GM23338 (cell line): Measurements from ENCODE around the gene MAN2C1. TPM values are rescaled to one million over a fixed set of nuclear protein-coding genes. Genes with fewer than 3 reads are reported as not detected.

Experiments
- ATAC-seq: fragments of 200-7000 bp; cut with Tn5 transposase; 3 replicates; pipeline ENCODE4 v1.9.1; 2020
- DNase-seq: peaks from one replicate; pipeline ENCODE4 v3.0.0-alpha.2; 2015; ENCODE audit warnings: low spot score
- H2AFZ ChIP-seq: fragments of 200-600 bp; sonication (generic); 2 replicates; pipeline ENCODE4 v1.8.0; 2016; ENCODE audit warnings: antibody characterized with exemption, mild to moderate bottlenecking, moderate library complexity
- H3F3A ChIP-seq: fragments of 200-600 bp; sonication (generic); replicated peaks from 2 replicates; pipeline ENCODE4 v1.8.0; 2017; ENCODE audit warnings: antibody characterized with exemption, mixed run types, low read depth
- H3K27ac ChIP-seq: fragments of 200-600 bp; sonication (generic); 2 replicates; pipeline ENCODE4 v1.6.1; 2016; ENCODE audit warnings: low read depth
- H3K27me3 ChIP-seq: fragments of 200-600 bp; sonication (generic); 2 replicates; pipeline ENCODE4 v1.8.0; 2016; ENCODE audit warnings: mild to moderate bottlenecking, mixed run types, moderate library complexity; ENCODE audit not compliant: insufficient read depth
- H3K36me3 ChIP-seq: fragments of 200-600 bp; sonication (generic); 2 replicates; pipeline ENCODE4 v1.8.0; 2016; ENCODE audit warnings: mild to moderate bottlenecking; ENCODE audit not compliant: insufficient read depth
- H3K4me1 ChIP-seq: fragments of 200-600 bp; sonication (generic); 2 replicates; pipeline ENCODE4 v1.8.0; 2016; ENCODE audit warnings: mild to moderate bottlenecking, moderate library complexity; ENCODE audit not compliant: insufficient read depth
- H3K4me2 ChIP-seq: fragments of 200-600 bp; sonication (generic); 2 replicates; pipeline ENCODE4 v1.7.1; 2017; ENCODE audit warnings: mixed run types
- H3K4me3 ChIP-seq: fragments of 200-600 bp; sonication (generic); 2 replicates; pipeline ENCODE4 v1.6.1; 2016; ENCODE audit warnings: mixed run types
- H3K79me2 ChIP-seq: fragments of 200-600 bp; sonication (generic); replicated peaks from 2 replicates; pipeline ENCODE4 v1.8.0; 2017; ENCODE audit warnings: mild to moderate bottlenecking; ENCODE audit not compliant: insufficient read depth
- H3K9me2 ChIP-seq: fragments of 200-600 bp; sonication (generic); 2 replicates; pipeline ENCODE4 v1.8.0; 2017; ENCODE audit not compliant: insufficient read depth
- H4K20me1 ChIP-seq: fragments of 200-600 bp; sonication (generic); replicated peaks from 2 replicates; pipeline ENCODE4 v1.8.0; 2017; ENCODE audit warnings: mild to moderate bottlenecking; ENCODE audit not compliant: insufficient read depth
- H3K27ac Mint-ChIP-seq: 2 replicates; pipeline ENCODE4 v1.8.0; 2020; ENCODE audit warnings: inconsistent platforms, mild to moderate bottlenecking, moderate library complexity, mixed read lengths
- H3K27me3 Mint-ChIP-seq: 3 replicates; pipeline ENCODE4 v1.8.0; 2022; ENCODE audit warnings: low read depth, mild to moderate bottlenecking, moderate library complexity, mixed read lengths, inconsistent platforms; ENCODE audit not compliant: insufficient read depth, poor library complexity
- H3K36me3 Mint-ChIP-seq: 3 replicates; pipeline ENCODE4 v1.8.0; 2021; ENCODE audit warnings: low read depth, mild to moderate bottlenecking, inconsistent platforms, moderate library complexity, mixed read lengths
- H3K4me1 Mint-ChIP-seq: 3 replicates; pipeline ENCODE4 v1.8.0; 2020; ENCODE audit warnings: mild to moderate bottlenecking, inconsistent platforms, mixed read lengths
- H3K4me3 Mint-ChIP-seq: 3 replicates; pipeline ENCODE4 v1.8.0; 2021; ENCODE audit warnings: moderate library complexity, mild to moderate bottlenecking, inconsistent platforms, mixed read lengths
- H3K9me3 Mint-ChIP-seq: 3 replicates; pipeline ENCODE4 v1.8.0; 2020; ENCODE audit warnings: moderate library complexity, mild to moderate bottlenecking, inconsistent platforms, mixed read lengths
- CREB1 ChIP-seq: fragments of 250-450 bp; sonication (Bioruptor Pico); IDR thresholded peaks from 2 replicates; pipeline ENCODE4 v1.5.0; 2020; ENCODE audit warnings: low read depth, mild to moderate bottlenecking, moderate library complexity
- CTCF ChIP-seq, 2 experiments: fragments of 200-600 bp in 1 of 2; sonication (generic) in 1 of 2; conservative IDR thresholded peaks; 2 replicates each; pipeline versions ENCODE4 v1.5.1 to v1.6.1; 2016 to 2017; ENCODE audit warnings: antibody characterized with exemption in 2 of 2, low read depth in 2 of 2, mild to moderate bottlenecking in 2 of 2, moderate library complexity in 1 of 2
- ETS1 ChIP-seq: IDR thresholded peaks from 2 replicates; pipeline ENCODE4 v1.6.1; 2016; ENCODE audit warnings: antibody characterized with exemption
- EZH2 ChIP-seq: fragments of 200-600 bp; sonication (generic); IDR thresholded peaks from one replicate; pipeline ENCODE4 v1.8.0; 2017; ENCODE audit warnings: antibody characterized with exemption, mild to moderate bottlenecking, low read depth; ENCODE audit not compliant: unreplicated experiment
- EZH2phosphoT487 ChIP-seq: fragments of 200-600 bp; sonication (generic); IDR thresholded peaks from one replicate; pipeline ENCODE4 v1.8.1; 2018; ENCODE audit warnings: antibody characterized with exemption; ENCODE audit not compliant: unreplicated experiment
- JUNB ChIP-seq: IDR thresholded peaks from one replicate; pipeline ENCODE4 v1.6.1; 2016; ENCODE audit warnings: antibody characterized with exemption; ENCODE audit not compliant: unreplicated experiment
- NANOG ChIP-seq: IDR thresholded peaks from 2 replicates; pipeline ENCODE4 v1.6.1; 2016; ENCODE audit warnings: antibody characterized with exemption, borderline replicate concordance
- POLR2AphosphoS5 ChIP-seq: IDR thresholded peaks from 2 replicates; pipeline ENCODE4 v1.6.1; 2016; ENCODE audit warnings: antibody characterized with exemption, low read depth
- STAT1 ChIP-seq: IDR thresholded peaks from one replicate; pipeline ENCODE4 v1.6.1; 2016; ENCODE audit warnings: antibody characterized with exemption; ENCODE audit not compliant: unreplicated experiment
- ZNF114 ChIP-seq: fragments of 250-450 bp; sonication (Bioruptor Pico); IDR thresholded peaks from 2 replicates; pipeline ENCODE4 v1.5.0; 2020; ENCODE audit warnings: mild to moderate bottlenecking, moderate library complexity
- ZNF331 ChIP-seq: fragments of 250-450 bp; sonication (Bioruptor Pico); IDR thresholded peaks from 2 replicates; pipeline ENCODE4 v1.5.0; 2020; ENCODE audit warnings: low read depth, mild to moderate bottlenecking, moderate library complexity
- ZNF462 ChIP-seq: fragments of 250-450 bp; sonication (Bioruptor Pico); IDR thresholded peaks from 2 replicates; pipeline ENCODE4 v1.5.0; 2020; ENCODE audit warnings: mild to moderate bottlenecking, moderate library complexity
- polyA plus RNA-seq: library from polyadenylated mRNA; unstranded; fragments of >200 nt; fragmentation: Nextera tagmentation; extraction: Ambion mirVana; gene quantifications from 2 replicates; pipeline ENCODE4 v1.2.1, GENCODE V29; 2016
- total RNA-seq: library from RNA; depleted of rRNA; stranded (reverse); fragments of >200 nt; shearing (Covaris generic); gene quantifications from 2 replicates; pipeline ENCODE4 v1.2.3, GENCODE V29; 2014
- TF ChIP-seq, protein P1 (sequence below): IDR thresholded peaks from one replicate; pipeline ENCODE4 v1.6.1; 2018; ENCODE audit warnings: antibody characterized with exemption; ENCODE audit not compliant: unreplicated experiment

Gene MAN2C1
- total and polyA plus RNA-seq, 2 experiments from 2014 or later, result 42.3 to 129 TPM

DNA sequence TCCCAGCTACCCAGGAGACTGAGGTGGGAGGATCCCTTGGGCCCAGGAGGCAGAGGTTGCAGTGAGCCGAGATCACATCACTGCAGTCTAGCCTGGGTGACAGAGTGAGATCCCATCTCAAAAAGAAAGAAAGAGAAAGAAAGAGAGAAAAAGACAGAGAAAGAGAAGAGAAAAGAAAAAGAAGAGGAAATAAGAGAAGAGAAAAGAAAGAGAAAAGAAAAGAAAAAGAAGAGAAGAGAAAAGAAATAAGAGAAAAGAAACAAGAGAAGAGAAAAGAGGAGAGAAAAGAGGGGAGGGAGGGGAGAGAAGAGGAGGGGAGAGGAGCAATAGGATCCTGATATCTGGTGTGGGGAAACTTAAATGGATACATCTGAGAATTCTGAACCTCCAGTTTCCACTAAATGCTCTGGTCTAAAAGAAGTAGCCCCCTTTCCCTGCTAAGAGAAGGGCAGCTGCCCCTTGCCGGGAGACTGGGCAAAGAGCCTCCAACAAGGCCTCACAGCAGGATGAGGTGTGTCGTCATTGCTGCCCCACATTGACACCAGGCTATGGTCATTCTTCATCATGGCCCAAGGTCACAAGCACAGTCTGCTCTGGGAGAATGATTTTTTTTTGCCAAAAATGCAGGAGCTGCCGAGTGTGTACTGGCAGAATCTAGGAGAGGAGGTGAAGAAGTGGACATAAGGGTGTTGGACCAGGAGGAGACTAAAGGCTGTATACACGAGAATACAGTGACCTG lies 53.7 kb downstream of the MAN2C1 start:
- DNase-seq, result no peak
- no peak overlapping the region for H3K4me3 ChIP-seq
- Mint-ChIP-seq H3K27me3 (peaks cover 2% of the 10 kb centered on the region), H3K4me3 (no peak overlapping the region; the same call in 2 of the 3 replicates), H3K9me3 (no peaks in the 10 kb centered on the region), H3K27ac (no peak overlapping the region), H3K36me3 (no peaks in the 10 kb centered on the region), H3K4me1 (no peaks in the 10 kb centered on the region)
- H4K20me1 ChIP-seq, result no peaks in the 10 kb centered on the region
- TF ChIP-seq NANOG, result no peak
- TF ChIP-seq, protein P1, sequence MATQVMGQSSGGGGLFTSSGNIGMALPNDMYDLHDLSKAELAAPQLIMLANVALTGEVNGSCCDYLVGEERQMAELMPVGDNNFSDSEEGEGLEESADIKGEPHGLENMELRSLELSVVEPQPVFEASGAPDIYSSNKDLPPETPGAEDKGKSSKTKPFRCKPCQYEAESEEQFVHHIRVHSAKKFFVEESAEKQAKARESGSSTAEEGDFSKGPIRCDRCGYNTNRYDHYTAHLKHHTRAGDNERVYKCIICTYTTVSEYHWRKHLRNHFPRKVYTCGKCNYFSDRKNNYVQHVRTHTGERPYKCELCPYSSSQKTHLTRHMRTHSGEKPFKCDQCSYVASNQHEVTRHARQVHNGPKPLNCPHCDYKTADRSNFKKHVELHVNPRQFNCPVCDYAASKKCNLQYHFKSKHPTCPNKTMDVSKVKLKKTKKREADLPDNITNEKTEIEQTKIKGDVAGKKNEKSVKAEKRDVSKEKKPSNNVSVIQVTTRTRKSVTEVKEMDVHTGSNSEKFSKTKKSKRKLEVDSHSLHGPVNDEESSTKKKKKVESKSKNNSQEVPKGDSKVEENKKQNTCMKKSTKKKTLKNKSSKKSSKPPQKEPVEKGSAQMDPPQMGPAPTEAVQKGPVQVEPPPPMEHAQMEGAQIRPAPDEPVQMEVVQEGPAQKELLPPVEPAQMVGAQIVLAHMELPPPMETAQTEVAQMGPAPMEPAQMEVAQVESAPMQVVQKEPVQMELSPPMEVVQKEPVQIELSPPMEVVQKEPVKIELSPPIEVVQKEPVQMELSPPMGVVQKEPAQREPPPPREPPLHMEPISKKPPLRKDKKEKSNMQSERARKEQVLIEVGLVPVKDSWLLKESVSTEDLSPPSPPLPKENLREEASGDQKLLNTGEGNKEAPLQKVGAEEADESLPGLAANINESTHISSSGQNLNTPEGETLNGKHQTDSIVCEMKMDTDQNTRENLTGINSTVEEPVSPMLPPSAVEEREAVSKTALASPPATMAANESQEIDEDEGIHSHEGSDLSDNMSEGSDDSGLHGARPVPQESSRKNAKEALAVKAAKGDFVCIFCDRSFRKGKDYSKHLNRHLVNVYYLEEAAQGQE, result no peak
- no peak for TF ChIP-seq ZNF331 (CRISPR knock-in tag)
- TF ChIP-seq STAT1, result no peak
- no peak for TF ChIP-seq EZH2
- TF ChIP-seq ETS1, result no peak
- TF ChIP-seq ZNF114 (CRISPR knock-in tag), result no peak
- TF ChIP-seq EZH2phosphoT487, result no peak
- no peak for TF ChIP-seq POLR2AphosphoS5
- TF ChIP-seq JUNB, result no peak
- TF ChIP-seq ZNF462 (CRISPR knock-in tag), result no peak
- TF ChIP-seq CTCF (conservative IDR thresholded peaks at IDR 0.05; ENCODE audit: low read depth in 2 of 2), result no peak
- TF ChIP-seq CREB1 (CRISPR knock-in tag), result no peak
- H3K4me1 ChIP-seq, result no peaks in the 10 kb centered on the region
- no peaks in the 10 kb centered on the region for H3K79me2 ChIP-seq
- H2AFZ ChIP-seq, result no peak overlapping the region
- H3K4me2 ChIP-seq, result no peak overlapping the region
- H3F3A ChIP-seq, result no peaks in the 10 kb centered on the region
- no peaks in the 10 kb centered on the region for H3K27me3 ChIP-seq
- H3K9me2 ChIP-seq, result no peaks in the 10 kb centered on the region
- no peak overlapping the region for H3K27ac ChIP-seq
- no peaks in the 10 kb centered on the region for H3K36me3 ChIP-seq
- no peak for ATAC-seq
